ENCODE data around the gene HMGCR. TPM values are rescaled to one million over a fixed set of nuclear protein-coding genes. Genes with fewer than 3 reads are reported as not detected.

Gene HMGCR
- total and polyA plus RNA-seq, 2 donors (not counting 1 experiment from before 2014, with no cell fraction given): 8.1 to 55.7 TPM

GRCh38 chr5:75322066-75322465, 15.0 kb upstream of the HMGCR start:
- no peaks in the 10 kb centered on the region for H3K9me3 Mint-ChIP-seq (ENCODE audit: insufficient read depth)
- no peak overlapping the region for H3K4me2 ChIP-seq (replicated peaks; ENCODE audit: low read depth, low read length, poor library complexity, severe bottlenecking)
- CTCF ChIA-PET: no interaction called here

GRCh38 chr5:75324791-75325190, 12.2 kb upstream of the HMGCR start:
- no peak overlapping the region for H3K4me2 ChIP-seq (replicated peaks; ENCODE audit: low read depth, low read length, poor library complexity, severe bottlenecking)
- POLR2A ChIA-PET: no interaction called here
- 55% methylated on average over 1 of the region's 1 CpG for WGBS (ENCODE audit: insufficient coverage)

More at GRCh38 chr5:75322066-75322465, 15.0 kb upstream of the HMGCR start:
- Mint-ChIP-seq H3K4me1 (peaks cover 4% of the 10 kb centered on the region), H3K4me3 (no peak overlapping the region), H3K27me3 (peaks cover 12% of the 10 kb centered on the region), H3K27ac (no peak overlapping the region)
- ATAC-seq (ENCODE audit: low read depth) (no peak), DNase-seq (no peak)
- Histone ChIP-seq H2AFZ (ENCODE audit: insufficient read depth, low read depth, low read length, poor library complexity, severe bottlenecking) (no peak overlapping the region), H3K36me3 (replicated peaks in 1 of 2; ENCODE audit: control extremely low read depth in 1 of 2, control insufficient read depth in 1 of 2, extremely low read depth in 1 of 2, insufficient read depth in 2 of 2, low read length in 1 of 2) (no peaks in the 10 kb centered on the region), H3K27ac (ENCODE audit: low read length in 2 of 2) (no peak overlapping the region), H3K9me3 (ENCODE audit: control extremely low read depth in 1 of 3, control insufficient read depth in 2 of 3, insufficient read depth in 1 of 3, low read length in 2 of 3) (no peaks in the 10 kb centered on the region), H3K4me3 (ENCODE audit: control extremely low read depth in 1 of 5, extremely low read depth in 1 of 5, insufficient read depth in 1 of 5, low read depth in 2 of 5, low read length in 4 of 5) (no peak overlapping the region), H3K9ac (ENCODE audit: low read length) (no peak overlapping the region), H3K4me1 (ENCODE audit: control insufficient read depth in 2 of 2, insufficient read depth in 2 of 2, low read length in 2 of 2) (no peaks in the 10 kb centered on the region), H3K27me3 (replicated peaks in 1 of 4; ENCODE audit: control extremely low read depth in 1 of 4, control insufficient read depth in 3 of 4, insufficient read depth in 4 of 4, low read length in 3 of 4) (peaks cover 0 to 19% (median 3%) of the 10 kb centered on the region in 4 experiments), H4K20me1 (ENCODE audit: control insufficient read depth, insufficient read depth, low read length, poor library complexity, severe bottlenecking) (no peaks in the 10 kb centered on the region), H3K79me2 (ENCODE audit: control insufficient read depth, insufficient read depth, low read length) (no peaks in the 10 kb centered on the region)
- intact Hi-C loops (cut with micrococcal nuclease): no loop called here
- WGBS (ENCODE audit: insufficient coverage): 100% methylated on average over 3 of the region's 5 CpGs
- no peak for TF ChIP-seq CTCF (IDR thresholded peaks at IDR 0.05)
- POLR2A ChIA-PET: no interaction called here

More at GRCh38 chr5:75324791-75325190, 12.2 kb upstream of the HMGCR start:
- peaks cover 11% of the 10 kb centered on the region for H3K27me3 Mint-ChIP-seq
- CTCF ChIA-PET: no interaction called here
- intact Hi-C loops (cut with micrococcal nuclease): no loop called here
- H3K27ac Mint-ChIP-seq: no peak overlapping the region
- Histone ChIP-seq H3K4me3 (ENCODE audit: control extremely low read depth in 1 of 5, extremely low read depth in 1 of 5, insufficient read depth in 1 of 5, low read depth in 2 of 5, low read length in 4 of 5) (no peak overlapping the region), H3K79me2 (ENCODE audit: control insufficient read depth, insufficient read depth, low read length) (no peaks in the 10 kb centered on the region), H2AFZ (ENCODE audit: insufficient read depth, low read depth, low read length, poor library complexity, severe bottlenecking) (no peak overlapping the region), H3K27ac (ENCODE audit: low read length in 2 of 2) (no peak overlapping the region), H3K4me1 (ENCODE audit: control insufficient read depth in 2 of 2, insufficient read depth in 2 of 2, low read length in 2 of 2) (no peaks in the 10 kb centered on the region), H4K20me1 (ENCODE audit: control insufficient read depth, insufficient read depth, low read length, poor library complexity, severe bottlenecking) (no peaks in the 10 kb centered on the region), H3K36me3 (replicated peaks in 1 of 2; ENCODE audit: control extremely low read depth in 1 of 2, control insufficient read depth in 1 of 2, extremely low read depth in 1 of 2, insufficient read depth in 2 of 2, low read length in 1 of 2) (no peaks in the 10 kb centered on the region), H3K9ac (ENCODE audit: low read length) (no peak overlapping the region), H3K27me3 (replicated peaks in 1 of 4; ENCODE audit: control extremely low read depth in 1 of 4, control insufficient read depth in 3 of 4, insufficient read depth in 4 of 4, low read length in 3 of 4) (peaks cover 0 to 19% (median 3%) of the 10 kb centered on the region in 4 experiments), H3K9me3 (ENCODE audit: control extremely low read depth in 1 of 3, control insufficient read depth in 2 of 3, insufficient read depth in 1 of 3, low read length in 2 of 3) (no peaks in the 10 kb centered on the region)
- H3K4me3 Mint-ChIP-seq: no peak overlapping the region
- ATAC-seq (ENCODE audit: low read depth) (no peak), DNase-seq (no peak)
- peaks cover under 1% of the 10 kb centered on the region for H3K4me1 Mint-ChIP-seq
- TF ChIP-seq CTCF (IDR thresholded peaks at IDR 0.05): no peak
- no peak for TF ChIP-seq EZH2 (IDR thresholded peaks at IDR 0.05; ENCODE audit: borderline replicate concordance, insufficient read depth, low read depth, low read length, poor library complexity, severe bottlenecking)
- no peaks in the 10 kb centered on the region for H3K9me3 Mint-ChIP-seq (ENCODE audit: insufficient read depth)

Measured in B cell (primary cell).